GM23338 (cell line): ENCODE measurements around the gene FAM163A. TPM values are rescaled to one million over a fixed set of nuclear protein-coding genes. Genes with fewer than 3 reads are reported as not detected.
"Not testable (repeated sequence)": the region's sequence is repeated elsewhere in the genome, so short reads cannot be mapped to it uniquely, and the experiment has no call there.

Experiments used
- ATAC-seq: fragments of 200-7000 bp; cut with Tn5 transposase; 3 replicates; pipeline ENCODE4 v1.9.1; 2020
- DNase-seq: peaks from one replicate; pipeline ENCODE4 v3.0.0-alpha.2; 2015; ENCODE audit warnings: low spot score
- H2AFZ ChIP-seq: fragments of 200-600 bp; sonication (generic); 2 replicates; pipeline ENCODE4 v1.8.0; 2016; ENCODE audit warnings: antibody characterized with exemption, mild to moderate bottlenecking, moderate library complexity
- H3F3A ChIP-seq: fragments of 200-600 bp; sonication (generic); replicated peaks from 2 replicates; pipeline ENCODE4 v1.8.0; 2017; ENCODE audit warnings: antibody characterized with exemption, mixed run types, low read depth
- H3K27ac ChIP-seq: fragments of 200-600 bp; sonication (generic); 2 replicates; pipeline ENCODE4 v1.6.1; 2016; ENCODE audit warnings: low read depth
- H3K27me3 ChIP-seq: fragments of 200-600 bp; sonication (generic); 2 replicates; pipeline ENCODE4 v1.8.0; 2016; ENCODE audit warnings: mild to moderate bottlenecking, mixed run types, moderate library complexity; ENCODE audit not compliant: insufficient read depth
- H3K36me3 ChIP-seq: fragments of 200-600 bp; sonication (generic); 2 replicates; pipeline ENCODE4 v1.8.0; 2016; ENCODE audit warnings: mild to moderate bottlenecking; ENCODE audit not compliant: insufficient read depth
- H3K4me1 ChIP-seq: fragments of 200-600 bp; sonication (generic); 2 replicates; pipeline ENCODE4 v1.8.0; 2016; ENCODE audit warnings: mild to moderate bottlenecking, moderate library complexity; ENCODE audit not compliant: insufficient read depth
- H3K4me2 ChIP-seq: fragments of 200-600 bp; sonication (generic); 2 replicates; pipeline ENCODE4 v1.7.1; 2017; ENCODE audit warnings: mixed run types
- H3K4me3 ChIP-seq: fragments of 200-600 bp; sonication (generic); 2 replicates; pipeline ENCODE4 v1.6.1; 2016; ENCODE audit warnings: mixed run types
- H3K79me2 ChIP-seq: fragments of 200-600 bp; sonication (generic); replicated peaks from 2 replicates; pipeline ENCODE4 v1.8.0; 2017; ENCODE audit warnings: mild to moderate bottlenecking; ENCODE audit not compliant: insufficient read depth
- H3K9me2 ChIP-seq: fragments of 200-600 bp; sonication (generic); 2 replicates; pipeline ENCODE4 v1.8.0; 2017; ENCODE audit not compliant: insufficient read depth
- H4K20me1 ChIP-seq: fragments of 200-600 bp; sonication (generic); replicated peaks from 2 replicates; pipeline ENCODE4 v1.8.0; 2017; ENCODE audit warnings: mild to moderate bottlenecking; ENCODE audit not compliant: insufficient read depth
- H3K27ac Mint-ChIP-seq: 2 replicates; pipeline ENCODE4 v1.8.0; 2020; ENCODE audit warnings: inconsistent platforms, mild to moderate bottlenecking, moderate library complexity, mixed read lengths
- H3K27me3 Mint-ChIP-seq: 3 replicates; pipeline ENCODE4 v1.8.0; 2022; ENCODE audit warnings: low read depth, mild to moderate bottlenecking, moderate library complexity, mixed read lengths, inconsistent platforms; ENCODE audit not compliant: insufficient read depth, poor library complexity
- H3K36me3 Mint-ChIP-seq: 3 replicates; pipeline ENCODE4 v1.8.0; 2021; ENCODE audit warnings: low read depth, mild to moderate bottlenecking, inconsistent platforms, moderate library complexity, mixed read lengths
- H3K4me1 Mint-ChIP-seq: 3 replicates; pipeline ENCODE4 v1.8.0; 2020; ENCODE audit warnings: mild to moderate bottlenecking, inconsistent platforms, mixed read lengths
- H3K4me3 Mint-ChIP-seq: 3 replicates; pipeline ENCODE4 v1.8.0; 2021; ENCODE audit warnings: moderate library complexity, mild to moderate bottlenecking, inconsistent platforms, mixed read lengths
- H3K9me3 Mint-ChIP-seq: 3 replicates; pipeline ENCODE4 v1.8.0; 2020; ENCODE audit warnings: moderate library complexity, mild to moderate bottlenecking, inconsistent platforms, mixed read lengths
- CREB1 ChIP-seq: fragments of 250-450 bp; sonication (Bioruptor Pico); IDR thresholded peaks from 2 replicates; pipeline ENCODE4 v1.5.0; 2020; ENCODE audit warnings: low read depth, mild to moderate bottlenecking, moderate library complexity
- EZH2 ChIP-seq: fragments of 200-600 bp; sonication (generic); IDR thresholded peaks from one replicate; pipeline ENCODE4 v1.8.0; 2017; ENCODE audit warnings: antibody characterized with exemption, mild to moderate bottlenecking, low read depth; ENCODE audit not compliant: unreplicated experiment
- EZH2phosphoT487 ChIP-seq: fragments of 200-600 bp; sonication (generic); IDR thresholded peaks from one replicate; pipeline ENCODE4 v1.8.1; 2018; ENCODE audit warnings: antibody characterized with exemption; ENCODE audit not compliant: unreplicated experiment
- JUNB ChIP-seq: IDR thresholded peaks from one replicate; pipeline ENCODE4 v1.6.1; 2016; ENCODE audit warnings: antibody characterized with exemption; ENCODE audit not compliant: unreplicated experiment
- NANOG ChIP-seq: IDR thresholded peaks from 2 replicates; pipeline ENCODE4 v1.6.1; 2016; ENCODE audit warnings: antibody characterized with exemption, borderline replicate concordance
- POLR2AphosphoS5 ChIP-seq: IDR thresholded peaks from 2 replicates; pipeline ENCODE4 v1.6.1; 2016; ENCODE audit warnings: antibody characterized with exemption, low read depth
- STAT1 ChIP-seq: IDR thresholded peaks from one replicate; pipeline ENCODE4 v1.6.1; 2016; ENCODE audit warnings: antibody characterized with exemption; ENCODE audit not compliant: unreplicated experiment
- ZNF114 ChIP-seq: fragments of 250-450 bp; sonication (Bioruptor Pico); IDR thresholded peaks from 2 replicates; pipeline ENCODE4 v1.5.0; 2020; ENCODE audit warnings: mild to moderate bottlenecking, moderate library complexity
- ZNF331 ChIP-seq: fragments of 250-450 bp; sonication (Bioruptor Pico); IDR thresholded peaks from 2 replicates; pipeline ENCODE4 v1.5.0; 2020; ENCODE audit warnings: low read depth, mild to moderate bottlenecking, moderate library complexity
- polyA plus RNA-seq: library from polyadenylated mRNA; unstranded; fragments of >200 nt; fragmentation: Nextera tagmentation; extraction: Ambion mirVana; gene quantifications from 2 replicates; pipeline ENCODE4 v1.2.1, GENCODE V29; 2016
- total RNA-seq: library from RNA; depleted of rRNA; stranded (reverse); fragments of >200 nt; shearing (Covaris generic); gene quantifications from 2 replicates; pipeline ENCODE4 v1.2.3, GENCODE V29; 2014
- TF ChIP-seq, protein P1 (sequence below): fragments of 250-450 bp; sonication (Bioruptor Pico); IDR thresholded peaks from 2 replicates; pipeline ENCODE4 v1.5.0; 2020; ENCODE audit warnings: mild to moderate bottlenecking, moderate library complexity
- TF ChIP-seq, protein P2 (sequence below): IDR thresholded peaks from one replicate; pipeline ENCODE4 v1.6.1; 2018; ENCODE audit warnings: antibody characterized with exemption; ENCODE audit not compliant: unreplicated experiment

Gene FAM163A
- total and polyA plus RNA-seq, 2 experiments from 2014 or later = not detected

DNA sequence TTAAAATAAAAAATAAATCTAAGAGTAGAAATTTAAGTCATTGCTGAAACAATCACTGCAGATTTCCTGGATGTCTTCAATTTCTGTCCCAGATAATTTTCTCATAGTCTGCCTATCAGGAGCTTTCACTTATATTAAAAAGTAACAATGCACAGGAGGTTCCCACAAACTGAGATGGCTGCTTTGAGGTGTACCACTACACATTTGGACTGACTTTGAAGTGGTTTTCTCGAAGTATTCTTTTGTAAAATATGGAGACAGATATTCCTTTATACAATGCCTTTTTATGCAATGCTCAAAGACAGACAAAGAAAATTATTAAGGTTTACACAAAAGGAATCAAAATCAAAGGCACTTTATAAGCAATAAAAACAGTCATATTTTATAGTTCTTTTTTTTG is 110.0 kb downstream of the FAM163A start:
- Histone ChIP-seq H3K4me3 (no peak overlapping the region), H3K4me2 (no peak overlapping the region), H3K27ac (no peak overlapping the region), H3F3A (no peaks in the 10 kb centered on the region), H4K20me1 (no peaks in the 10 kb centered on the region; the same call in 1 of the 2 replicates), H3K79me2 (no peaks in the 10 kb centered on the region), H3K4me1 (no peaks in the 10 kb centered on the region), H2AFZ (no peak overlapping the region), H3K36me3 (peaks cover 13% of the 10 kb centered on the region), H3K27me3 (no peaks in the 10 kb centered on the region), H3K9me2 (no peaks in the 10 kb centered on the region)
- no peak for ATAC-seq
- Mint-ChIP-seq H3K27me3 (no peaks in the 10 kb centered on the region), H3K4me1 (no peaks in the 10 kb centered on the region), H3K27ac (no peak overlapping the region), H3K4me3 (no peak overlapping the region), H3K36me3 (peaks cover 29% of the 10 kb centered on the region), H3K9me3 (no peaks in the 10 kb centered on the region)
- TF ChIP-seq, protein P1, sequence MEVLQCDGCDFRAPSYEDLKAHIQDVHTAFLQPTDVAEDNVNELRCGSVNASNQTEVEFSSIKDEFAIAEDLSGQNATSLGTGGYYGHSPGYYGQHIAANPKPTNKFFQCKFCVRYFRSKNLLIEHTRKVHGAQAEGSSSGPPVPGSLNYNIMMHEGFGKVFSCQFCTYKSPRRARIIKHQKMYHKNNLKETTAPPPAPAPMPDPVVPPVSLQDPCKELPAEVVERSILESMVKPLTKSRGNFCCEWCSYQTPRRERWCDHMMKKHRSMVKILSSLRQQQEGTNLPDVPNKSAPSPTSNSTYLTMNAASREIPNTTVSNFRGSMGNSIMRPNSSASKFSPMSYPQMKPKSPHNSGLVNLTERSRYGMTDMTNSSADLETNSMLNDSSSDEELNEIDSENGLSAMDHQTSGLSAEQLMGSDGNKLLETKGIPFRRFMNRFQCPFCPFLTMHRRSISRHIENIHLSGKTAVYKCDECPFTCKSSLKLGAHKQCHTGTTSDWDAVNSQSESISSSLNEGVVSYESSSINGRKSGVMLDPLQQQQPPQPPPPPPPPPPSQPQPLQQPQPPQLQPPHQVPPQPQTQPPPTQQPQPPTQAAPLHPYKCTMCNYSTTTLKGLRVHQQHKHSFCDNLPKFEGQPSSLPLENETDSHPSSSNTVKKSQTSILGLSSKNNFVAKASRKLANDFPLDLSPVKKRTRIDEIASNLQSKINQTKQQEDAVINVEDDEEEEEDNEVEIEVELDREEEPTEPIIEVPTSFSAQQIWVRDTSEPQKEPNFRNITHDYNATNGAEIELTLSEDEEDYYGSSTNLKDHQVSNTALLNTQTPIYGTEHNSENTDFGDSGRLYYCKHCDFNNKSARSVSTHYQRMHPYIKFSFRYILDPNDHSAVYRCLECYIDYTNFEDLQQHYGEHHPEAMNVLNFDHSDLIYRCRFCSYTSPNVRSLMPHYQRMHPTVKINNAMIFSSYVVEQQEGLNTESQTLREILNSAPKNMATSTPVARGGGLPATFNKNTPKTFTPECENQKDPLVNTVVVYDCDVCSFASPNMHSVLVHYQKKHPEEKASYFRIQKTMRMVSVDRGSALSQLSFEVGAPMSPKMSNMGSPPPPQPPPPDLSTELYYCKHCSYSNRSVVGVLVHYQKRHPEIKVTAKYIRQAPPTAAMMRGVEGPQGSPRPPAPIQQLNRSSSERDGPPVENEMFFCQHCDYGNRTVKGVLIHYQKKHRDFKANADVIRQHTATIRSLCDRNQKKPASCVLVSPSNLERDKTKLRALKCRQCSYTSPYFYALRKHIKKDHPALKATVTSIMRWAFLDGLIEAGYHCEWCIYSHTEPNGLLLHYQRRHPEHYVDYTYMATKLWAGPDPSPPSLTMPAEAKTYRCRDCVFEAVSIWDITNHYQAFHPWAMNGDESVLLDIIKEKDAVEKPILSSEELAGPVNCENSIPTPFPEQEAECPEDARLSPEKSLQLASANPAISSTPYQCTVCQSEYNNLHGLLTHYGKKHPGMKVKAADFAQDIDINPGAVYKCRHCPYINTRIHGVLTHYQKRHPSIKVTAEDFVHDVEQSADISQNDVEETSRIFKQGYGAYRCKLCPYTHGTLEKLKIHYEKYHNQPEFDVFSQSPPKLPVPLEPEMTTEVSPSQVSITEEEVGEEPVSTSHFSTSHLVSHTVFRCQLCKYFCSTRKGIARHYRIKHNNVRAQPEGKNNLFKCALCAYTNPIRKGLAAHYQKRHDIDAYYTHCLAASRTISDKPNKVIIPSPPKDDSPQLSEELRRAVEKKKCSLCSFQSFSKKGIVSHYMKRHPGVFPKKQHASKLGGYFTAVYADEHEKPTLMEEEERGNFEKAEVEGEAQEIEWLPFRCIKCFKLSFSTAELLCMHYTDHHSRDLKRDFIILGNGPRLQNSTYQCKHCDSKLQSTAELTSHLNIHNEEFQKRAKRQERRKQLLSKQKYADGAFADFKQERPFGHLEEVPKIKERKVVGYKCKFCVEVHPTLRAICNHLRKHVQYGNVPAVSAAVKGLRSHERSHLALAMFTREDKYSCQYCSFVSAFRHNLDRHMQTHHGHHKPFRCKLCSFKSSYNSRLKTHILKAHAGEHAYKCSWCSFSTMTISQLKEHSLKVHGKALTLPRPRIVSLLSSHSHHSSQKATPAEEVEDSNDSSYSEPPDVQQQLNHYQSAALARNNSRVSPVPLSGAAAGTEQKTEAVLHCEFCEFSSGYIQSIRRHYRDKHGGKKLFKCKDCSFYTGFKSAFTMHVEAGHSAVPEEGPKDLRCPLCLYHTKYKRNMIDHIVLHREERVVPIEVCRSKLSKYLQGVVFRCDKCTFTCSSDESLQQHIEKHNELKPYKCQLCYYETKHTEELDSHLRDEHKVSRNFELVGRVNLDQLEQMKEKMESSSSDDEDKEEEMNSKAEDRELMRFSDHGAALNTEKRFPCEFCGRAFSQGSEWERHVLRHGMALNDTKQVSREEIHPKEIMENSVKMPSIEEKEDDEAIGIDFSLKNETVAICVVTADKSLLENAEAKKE = no peak
- TF ChIP-seq, protein P2, sequence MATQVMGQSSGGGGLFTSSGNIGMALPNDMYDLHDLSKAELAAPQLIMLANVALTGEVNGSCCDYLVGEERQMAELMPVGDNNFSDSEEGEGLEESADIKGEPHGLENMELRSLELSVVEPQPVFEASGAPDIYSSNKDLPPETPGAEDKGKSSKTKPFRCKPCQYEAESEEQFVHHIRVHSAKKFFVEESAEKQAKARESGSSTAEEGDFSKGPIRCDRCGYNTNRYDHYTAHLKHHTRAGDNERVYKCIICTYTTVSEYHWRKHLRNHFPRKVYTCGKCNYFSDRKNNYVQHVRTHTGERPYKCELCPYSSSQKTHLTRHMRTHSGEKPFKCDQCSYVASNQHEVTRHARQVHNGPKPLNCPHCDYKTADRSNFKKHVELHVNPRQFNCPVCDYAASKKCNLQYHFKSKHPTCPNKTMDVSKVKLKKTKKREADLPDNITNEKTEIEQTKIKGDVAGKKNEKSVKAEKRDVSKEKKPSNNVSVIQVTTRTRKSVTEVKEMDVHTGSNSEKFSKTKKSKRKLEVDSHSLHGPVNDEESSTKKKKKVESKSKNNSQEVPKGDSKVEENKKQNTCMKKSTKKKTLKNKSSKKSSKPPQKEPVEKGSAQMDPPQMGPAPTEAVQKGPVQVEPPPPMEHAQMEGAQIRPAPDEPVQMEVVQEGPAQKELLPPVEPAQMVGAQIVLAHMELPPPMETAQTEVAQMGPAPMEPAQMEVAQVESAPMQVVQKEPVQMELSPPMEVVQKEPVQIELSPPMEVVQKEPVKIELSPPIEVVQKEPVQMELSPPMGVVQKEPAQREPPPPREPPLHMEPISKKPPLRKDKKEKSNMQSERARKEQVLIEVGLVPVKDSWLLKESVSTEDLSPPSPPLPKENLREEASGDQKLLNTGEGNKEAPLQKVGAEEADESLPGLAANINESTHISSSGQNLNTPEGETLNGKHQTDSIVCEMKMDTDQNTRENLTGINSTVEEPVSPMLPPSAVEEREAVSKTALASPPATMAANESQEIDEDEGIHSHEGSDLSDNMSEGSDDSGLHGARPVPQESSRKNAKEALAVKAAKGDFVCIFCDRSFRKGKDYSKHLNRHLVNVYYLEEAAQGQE = no peak
- TF ChIP-seq ZNF331 (CRISPR knock-in tag) (no peak), EZH2 (no peak), STAT1 (no peak), JUNB (no peak), ZNF114 (CRISPR knock-in tag) (no peak), CREB1 (CRISPR knock-in tag) (no peak), NANOG (no peak), EZH2phosphoT487 (no peak), POLR2AphosphoS5 (no peak)
- DNase-seq = no peak

DNA sequence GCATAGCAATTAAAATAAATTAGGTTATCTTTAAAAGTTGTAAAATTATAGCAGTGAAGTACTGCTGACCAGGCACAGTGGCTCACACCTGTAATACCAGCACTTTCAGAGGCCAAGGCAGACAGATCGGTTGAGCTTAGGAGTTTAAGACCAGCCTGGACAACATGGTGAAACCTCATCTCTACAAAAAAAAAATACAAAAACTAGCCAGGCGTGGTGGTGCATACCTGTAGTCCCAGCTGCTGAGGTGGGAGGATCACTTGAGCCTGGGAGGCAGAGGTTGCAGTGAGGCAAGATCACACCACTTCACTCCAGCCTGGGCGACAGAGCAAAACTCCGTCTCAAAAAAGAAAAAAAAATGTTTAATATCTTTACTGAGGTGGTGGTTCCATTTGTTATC is 112.7 kb downstream of the FAM163A start:
- H4K20me1 ChIP-seq = not testable (repeated sequence)

More for the DNA sequence above, 112.7 kb downstream of the FAM163A start:
- not testable (repeated sequence) for H3K27ac Mint-ChIP-seq, H3K9me2 ChIP-seq, H3K27me3 ChIP-seq, H3K4me3 Mint-ChIP-seq, H3K27ac ChIP-seq, H3K4me3 ChIP-seq, H3K36me3 ChIP-seq, DNase-seq, H2AFZ ChIP-seq, H3K79me2 ChIP-seq, H3F3A ChIP-seq, H3K9me3 Mint-ChIP-seq, H3K4me2 ChIP-seq, H3K4me1 ChIP-seq, H3K36me3 Mint-ChIP-seq, H3K27me3 Mint-ChIP-seq, H3K4me1 Mint-ChIP-seq, ATAC-seq
